ENCODE results near the gene TRABD2B.

TRABD2B gene

DNA sequence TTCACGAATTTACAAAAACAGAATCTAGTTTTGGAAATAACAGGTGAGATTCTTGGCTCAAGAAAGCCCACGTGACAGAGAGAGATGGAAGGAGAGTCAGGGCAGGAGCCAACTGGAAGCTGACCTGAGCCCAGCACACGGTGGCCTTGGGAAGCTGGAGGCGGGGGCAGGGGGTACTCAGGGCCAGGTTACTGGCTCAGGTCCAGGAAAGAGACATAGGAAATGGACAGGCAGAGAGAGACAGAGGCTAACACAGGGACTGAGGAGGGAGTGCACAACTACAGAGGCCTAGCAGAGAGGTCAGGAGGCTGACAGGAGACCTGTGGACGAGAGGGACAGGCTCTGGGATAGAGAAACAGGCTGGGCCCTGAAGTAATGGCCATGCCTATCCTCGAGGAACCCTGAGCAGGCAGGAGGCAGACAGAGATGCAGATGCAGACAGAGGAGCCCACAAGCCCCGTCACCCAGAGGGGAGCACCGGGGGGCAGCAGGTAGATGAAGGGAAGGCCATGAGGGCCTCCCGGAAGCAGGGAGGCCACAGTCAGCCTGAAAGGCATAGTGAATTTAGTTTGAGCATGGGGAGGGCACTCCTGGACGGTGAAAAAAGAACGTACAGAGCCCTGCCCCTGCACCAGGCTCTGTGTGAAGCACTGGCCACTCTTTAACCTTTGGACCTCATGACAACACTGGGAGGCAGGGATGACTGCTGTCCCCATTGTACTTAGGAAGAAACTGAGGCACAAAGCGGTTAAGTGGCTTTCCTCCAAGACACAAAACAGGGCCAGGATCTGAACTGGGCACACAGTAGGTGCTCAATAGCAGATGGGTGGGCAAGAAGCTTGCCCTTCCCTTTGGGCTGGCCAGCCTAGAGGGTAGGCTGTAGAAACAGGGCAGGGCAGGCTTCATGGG is 230.1 kb downstream of the TRABD2B start:
- DNase-seq = no peak

DNA sequence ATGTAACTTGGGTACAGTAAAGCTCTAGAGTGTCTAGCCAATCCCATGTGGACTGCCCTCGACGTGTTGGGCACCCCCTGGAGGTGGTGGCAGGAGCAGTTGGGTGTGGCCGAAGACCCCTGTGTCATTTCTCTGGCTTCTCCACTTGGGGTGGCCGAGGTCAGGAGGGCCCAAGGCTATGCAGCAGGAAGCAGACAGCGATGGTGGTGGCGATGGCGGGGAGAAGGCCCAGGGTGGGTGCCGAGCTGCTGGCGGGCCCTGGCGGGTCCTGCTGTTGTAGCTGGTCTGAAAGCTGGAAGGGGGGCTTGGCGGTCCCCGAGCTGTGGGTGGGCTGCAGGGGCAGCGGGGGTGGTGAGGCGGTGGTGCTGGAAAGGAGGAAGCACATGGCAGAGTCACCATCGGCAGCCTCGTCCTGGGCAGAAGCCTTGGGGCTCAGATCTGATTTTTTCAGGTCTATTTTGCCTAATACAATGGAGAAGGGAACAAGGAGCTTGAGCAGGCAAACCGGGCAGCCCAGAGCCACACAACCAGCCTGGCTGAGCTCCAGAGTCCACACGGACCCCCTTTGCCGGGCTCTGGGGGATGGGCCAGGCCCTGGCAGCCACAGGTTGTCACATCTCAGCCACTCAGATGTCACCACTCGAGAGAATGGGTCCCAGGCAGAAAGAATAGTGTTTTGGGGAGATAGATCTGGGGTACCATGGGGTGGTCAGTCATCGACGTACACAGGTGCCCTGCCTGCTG is 231.3 kb downstream of the TRABD2B start:
- no peak for DNase-seq

DNA sequence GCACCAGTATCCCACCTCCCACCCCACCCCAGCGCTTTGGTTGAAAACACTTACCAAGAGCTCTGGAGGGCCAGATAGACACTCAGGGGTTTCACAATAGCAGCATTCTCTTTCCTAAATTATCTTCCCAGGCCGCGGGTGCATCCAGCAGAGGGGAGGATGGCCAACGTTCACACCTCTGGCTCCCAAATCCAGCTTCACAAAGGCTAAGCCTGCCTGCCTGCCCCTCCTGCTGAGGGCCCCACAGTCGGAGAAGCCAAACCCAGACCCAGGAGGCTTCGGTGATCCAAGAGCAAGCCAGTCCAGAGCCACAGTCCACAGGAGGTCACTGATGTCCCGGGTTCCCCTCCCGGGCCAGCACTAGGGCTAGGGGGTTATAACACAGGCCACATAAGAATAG is 231.9 kb downstream of the TRABD2B start:
- DNase-seq = no peak

DNA sequence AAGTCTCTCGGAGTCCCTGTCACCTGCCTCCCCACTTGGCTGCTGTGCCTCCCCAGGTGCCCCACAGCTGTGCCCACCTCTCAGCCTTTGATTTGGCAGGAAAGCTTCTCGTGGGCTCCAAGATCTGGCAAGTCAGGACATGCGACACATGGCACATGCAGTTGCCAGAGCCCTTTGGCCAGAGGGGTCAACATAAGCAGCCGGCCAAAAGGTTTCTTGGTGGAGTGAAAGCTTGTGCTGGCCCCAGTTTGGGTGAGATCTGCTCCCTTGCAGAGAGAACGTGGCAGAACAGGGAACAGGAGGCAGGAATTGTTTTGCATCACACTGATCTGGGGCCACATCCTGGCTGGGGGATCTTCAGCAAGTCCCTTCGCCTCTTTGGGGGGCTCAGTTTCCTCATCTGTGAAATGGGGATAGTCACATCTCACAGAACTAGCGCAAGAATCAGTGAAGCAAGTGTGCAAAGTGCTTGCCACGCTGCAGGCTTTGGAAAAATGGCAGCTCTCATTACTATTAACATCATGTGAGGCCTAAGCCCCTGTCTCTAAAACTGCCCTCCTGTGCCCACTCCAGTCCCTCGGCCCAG is 232.6 kb downstream of the TRABD2B start:
- no peak for DNase-seq

DNA sequence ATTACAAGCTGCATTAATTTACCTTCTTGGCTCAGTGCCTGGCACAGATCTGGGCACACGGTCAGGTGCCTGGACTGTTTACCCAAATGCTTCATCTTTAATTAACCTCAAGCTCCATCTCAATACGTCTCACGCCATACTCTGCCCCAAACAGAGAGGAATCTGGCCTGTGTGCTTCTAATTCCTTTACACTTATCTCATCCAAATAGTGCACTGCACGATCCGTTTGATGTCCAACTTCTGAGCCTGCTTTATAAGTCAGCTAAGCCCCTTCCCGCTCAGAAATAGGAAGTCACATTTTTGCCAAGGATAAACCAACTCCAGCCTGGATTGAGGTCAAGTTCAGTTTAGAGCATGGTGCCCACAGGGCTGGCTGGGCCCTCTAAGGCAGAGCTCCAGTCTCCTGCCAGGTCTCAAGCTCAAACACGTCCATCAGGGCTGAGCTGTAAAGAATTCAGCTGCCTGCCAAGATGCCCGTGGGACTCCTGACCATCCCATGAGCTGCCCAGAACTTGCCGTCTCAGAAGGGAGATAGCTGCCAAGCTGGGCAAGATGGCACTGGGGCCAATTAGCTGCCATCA is 233.5 kb downstream of the TRABD2B start:
- DNase-seq = no peak

DNA sequence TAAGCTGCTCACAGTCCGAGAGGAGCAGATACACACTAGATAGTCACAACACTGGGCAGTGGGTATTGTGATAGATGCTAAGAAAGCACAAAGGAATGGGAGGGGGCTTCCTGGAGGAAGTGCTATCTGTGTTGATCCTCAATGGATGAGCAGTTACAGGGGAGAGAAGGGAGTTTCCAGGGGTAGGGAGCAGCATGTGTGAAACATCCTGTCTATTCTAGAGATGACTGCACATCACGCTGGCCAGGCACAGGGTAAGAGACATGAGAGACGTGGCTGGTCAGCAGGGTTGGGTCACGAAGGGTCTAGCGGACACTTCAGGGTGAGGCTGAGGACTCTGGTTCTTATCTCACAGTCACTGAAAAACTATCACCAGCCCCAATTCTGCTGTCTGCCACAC is 235.2 kb downstream of the TRABD2B start:
- no peak for DNase-seq

DNA sequence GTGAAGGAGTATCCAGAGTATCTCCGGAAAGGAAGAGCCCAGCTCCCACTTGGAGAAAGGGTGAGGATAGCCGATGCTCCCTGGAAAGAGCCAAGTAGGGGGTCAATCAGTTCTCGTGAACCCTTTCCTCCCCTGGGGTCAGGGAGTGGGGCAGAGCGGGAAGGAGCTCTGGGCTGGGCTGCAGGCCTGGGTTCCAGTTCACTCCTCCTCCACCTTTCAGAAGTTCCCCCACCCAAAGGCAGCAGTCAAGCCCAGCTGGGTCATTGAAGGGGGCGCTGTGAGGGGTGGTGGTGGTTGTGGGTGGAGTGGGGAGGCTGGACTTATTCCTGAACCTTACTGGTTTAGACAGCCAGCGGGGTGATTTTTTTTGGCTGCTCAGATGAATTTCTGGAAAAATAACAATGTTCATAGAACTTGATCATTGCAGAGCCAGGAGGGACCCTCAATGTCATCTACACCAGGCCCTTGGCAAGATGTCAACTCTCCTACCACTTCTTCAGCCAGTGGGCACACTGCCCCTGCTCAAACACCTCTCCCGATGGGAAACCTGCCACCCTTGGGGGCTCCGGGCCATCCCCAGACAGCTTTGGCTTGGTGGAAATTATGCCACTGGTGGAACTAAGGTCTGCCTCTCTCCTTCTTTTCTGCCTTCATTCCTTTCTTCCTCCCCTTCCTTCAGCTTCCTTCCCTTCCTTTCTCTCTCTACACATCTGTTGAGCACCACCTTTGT is 235.8 kb downstream of the TRABD2B start:
- DNase-seq = no peak

DNA sequence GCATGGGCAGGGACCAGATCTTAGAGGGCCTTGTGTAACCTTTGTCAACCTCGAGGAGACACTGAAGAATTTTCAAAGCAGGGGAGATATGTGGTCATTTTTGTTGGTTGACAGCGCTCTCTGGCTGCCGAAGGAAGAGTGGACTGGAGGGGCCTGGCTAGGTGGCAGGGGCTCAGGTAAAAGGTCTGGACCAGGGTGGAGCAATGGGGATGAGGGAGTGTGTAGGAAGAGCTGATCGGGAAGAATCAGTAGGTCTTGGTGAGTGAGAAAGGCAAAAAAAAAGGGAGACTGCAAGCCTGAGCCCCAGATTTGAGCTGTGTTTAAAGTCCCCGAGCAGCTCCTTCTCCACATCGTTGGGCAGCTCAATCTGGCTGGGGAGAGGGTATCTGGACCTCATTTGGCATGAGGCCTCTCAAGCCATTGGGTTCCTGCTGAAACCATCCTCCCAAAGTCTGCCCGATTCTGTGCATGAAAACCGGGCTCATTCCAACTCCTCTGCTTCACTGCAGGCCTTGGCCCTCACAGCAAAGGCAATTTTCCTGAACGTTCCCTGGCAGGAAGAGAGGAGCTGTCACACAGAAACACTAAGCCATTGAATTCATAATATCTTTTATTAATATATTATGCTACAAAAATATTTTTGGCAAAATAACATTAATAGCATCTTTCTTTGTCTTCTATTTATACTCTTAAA is 237.1 kb downstream of the TRABD2B start:
- DNase-seq = no peak

DNA sequence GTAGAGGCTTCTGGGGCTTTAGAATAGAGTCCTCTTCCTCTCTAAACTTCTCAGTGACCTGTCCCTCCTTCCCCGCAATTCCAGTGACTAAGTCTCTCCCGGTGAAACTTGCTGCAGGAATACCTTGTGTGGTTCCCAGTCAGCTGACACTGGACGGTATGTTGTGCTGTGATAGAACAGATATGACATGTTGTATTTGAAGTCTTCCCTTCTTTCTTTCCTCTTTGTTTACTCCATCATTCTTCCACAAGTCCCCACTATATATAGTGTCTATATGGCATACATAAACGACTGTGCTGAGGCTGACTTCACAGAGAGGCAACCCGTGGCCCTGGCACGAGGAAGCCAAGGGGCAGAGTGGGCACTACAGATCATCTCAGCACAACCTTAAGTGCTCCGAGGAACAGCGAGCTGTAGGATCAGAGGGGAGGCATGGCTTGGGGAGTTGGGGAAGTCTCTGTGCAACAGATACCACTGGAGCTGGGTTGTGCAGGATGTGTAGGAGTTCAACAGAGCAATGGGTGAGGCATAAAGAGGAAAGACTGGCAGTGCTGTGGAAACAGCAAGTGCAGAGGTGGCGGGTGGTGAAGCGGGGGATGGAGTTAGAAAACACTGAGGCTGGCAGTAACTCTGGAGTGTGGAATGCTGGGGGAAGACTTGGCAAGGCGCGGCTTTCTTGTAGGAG is 237.8 kb downstream of the TRABD2B start:
- DNase-seq = no peak

DNA sequence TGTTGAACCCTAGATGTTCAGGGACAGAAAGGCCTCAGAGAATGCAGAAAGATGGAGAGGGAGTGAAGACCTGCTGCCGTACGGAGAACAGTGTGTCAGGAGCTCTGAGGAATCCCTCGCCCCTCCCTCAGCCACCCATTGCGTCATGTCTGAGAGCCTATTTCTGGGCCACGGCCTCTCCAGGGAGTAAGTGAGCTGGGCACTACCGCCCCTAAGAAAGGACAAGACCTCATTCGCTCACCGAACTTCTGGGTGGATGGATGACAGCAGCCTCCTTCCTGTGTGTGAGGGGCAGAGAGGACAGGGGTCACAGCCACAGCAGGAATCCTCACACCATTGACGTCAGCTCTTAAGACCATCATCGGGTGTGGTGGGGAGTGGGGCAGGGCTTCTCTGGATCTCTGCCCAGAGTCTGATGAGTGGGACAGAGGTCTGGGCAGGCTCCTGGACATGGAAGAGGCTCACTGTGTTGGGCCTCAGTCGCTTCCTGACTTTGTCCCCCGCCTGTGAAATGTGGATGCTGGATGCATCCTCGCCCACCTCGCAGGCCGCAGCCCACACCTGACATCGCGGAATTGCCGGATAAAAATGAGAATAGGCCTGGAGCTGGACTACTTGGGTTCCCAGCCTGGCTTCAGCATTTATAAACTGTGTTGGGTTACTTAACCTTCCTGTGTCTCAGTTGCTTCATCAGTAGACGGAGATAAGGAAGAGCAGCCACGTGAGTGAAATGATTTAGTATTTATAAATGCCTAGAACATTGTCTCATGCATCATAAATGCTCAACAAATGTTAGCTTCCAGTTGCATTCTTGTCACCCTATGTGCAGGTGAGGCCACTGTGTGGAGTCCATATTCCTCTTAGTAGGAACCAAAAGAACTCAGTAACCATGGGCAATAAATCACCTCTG is 238.6 kb downstream of the TRABD2B start:
- DNase-seq = no peak

DNA sequence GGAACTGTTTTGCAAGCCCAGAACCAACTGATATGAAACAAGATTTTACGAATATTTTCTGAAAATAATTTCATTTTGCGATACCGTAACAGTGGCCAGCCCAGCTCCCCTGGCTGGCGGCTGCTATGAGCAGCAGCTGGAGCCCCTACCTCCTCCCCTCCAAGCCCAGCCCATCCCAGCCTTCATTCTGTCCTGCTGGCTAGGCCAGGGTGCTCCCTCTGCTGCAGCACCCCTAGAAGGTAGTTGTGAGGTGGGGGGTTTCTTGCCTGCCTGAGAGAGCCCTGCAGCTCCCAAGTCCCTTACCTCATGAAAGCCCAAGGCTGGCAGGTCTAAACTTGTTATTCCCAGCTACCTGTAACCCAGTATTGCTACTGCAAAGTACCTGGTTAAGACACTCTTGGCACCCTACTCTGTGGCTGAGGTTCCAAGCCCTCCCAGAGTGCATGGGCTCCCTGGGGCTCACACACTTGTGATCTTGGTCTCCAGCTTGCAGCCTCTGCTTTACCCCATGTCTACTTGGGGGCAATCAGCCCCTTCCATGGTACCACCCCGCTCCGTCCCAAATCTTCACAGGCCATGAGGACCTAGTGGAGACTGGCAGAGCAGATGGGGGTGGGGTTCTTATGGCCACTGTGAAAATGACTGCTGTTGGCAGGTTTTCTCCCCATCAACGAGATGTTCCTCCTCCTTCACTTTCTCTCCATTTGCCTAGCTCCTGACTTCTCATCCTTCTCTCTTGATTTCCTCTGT is 239.8 kb downstream of the TRABD2B start:
- no peak for DNase-seq

DNA sequence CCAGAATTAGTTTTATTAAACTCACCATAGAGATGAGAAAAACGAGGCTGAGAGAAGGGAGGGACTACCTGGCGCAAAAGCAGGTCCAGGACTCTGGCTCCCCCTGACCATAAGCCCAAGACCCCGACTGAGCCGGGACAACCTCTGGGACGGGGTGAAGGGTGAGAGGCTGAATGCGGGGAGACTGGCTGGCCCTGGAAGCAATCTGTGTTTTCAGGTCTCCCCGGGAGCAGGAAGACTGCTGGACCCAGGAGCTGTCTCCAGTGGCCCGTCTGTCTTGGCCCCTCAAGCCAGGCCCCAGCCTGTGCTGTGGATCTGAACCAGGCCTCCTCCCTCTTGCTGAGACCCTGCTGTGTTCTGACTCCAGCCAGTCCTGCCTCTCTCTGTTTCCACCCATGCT is 240.8 kb downstream of the TRABD2B start:
- no peak for DNase-seq

DNA sequence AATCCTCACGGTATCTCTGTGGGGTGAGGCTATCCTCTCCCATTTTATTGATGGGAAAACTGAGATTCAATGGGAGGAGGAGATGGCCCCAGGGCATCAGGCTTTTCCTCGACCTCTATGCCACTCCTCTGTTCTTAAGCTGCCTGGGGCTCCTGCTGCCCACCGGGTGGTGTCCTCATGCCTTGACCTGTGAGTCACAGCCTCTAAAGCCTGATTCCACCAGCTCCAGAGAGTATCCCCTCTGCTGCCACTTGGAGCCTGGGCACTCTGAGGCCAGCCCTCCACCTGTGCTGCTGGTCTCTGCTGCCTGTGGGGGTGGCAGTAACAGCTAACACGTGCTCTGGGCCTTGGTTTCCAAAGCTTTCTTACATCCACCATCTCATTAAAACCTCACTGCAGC is 241.2 kb downstream of the TRABD2B start:
- no peak for DNase-seq

DNA sequence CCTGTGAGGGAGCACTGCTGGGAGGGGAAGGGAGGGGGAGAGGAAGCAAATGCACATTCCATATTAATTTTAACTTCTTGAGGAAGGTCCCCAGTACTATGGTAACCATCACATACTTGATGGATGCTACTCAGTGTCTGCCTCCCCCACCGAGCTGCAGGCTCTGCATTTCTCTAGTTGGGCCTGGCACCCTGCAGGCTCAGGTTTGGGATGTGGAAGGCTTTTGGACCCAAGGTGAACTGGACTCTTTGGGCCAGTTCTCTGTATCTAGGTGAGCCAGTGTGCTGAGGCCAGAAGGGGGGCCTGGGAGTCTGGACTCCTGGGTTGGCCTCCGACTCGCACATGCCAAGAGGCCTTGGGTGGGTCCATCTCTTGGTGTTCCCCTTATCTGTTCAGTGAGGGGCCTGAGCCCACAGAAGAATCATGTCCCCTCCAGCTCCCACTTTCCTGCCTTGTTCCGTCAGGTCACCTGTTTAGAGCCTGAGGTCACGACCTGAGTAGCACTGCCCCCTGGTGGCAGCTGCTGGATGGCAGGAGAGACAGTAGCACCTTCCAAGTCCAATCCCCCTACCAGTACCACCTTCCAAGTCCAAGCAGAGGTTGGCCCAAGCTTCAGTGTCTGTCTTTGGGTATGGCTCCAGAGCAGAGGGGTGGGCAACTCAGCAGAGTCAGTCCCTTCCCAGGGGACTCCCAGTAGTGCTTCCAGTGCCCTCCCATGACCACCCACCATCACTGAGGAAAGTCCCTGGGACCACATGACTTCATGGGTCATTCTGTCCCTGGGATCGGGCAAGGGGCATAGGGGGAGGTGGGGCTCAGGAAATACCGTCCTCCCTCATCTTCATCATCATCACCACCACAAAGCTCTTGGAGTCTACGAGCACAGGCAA is 241.8 kb downstream of the TRABD2B start:
- DNase-seq = peak; percentile 72 to 76

DNA sequence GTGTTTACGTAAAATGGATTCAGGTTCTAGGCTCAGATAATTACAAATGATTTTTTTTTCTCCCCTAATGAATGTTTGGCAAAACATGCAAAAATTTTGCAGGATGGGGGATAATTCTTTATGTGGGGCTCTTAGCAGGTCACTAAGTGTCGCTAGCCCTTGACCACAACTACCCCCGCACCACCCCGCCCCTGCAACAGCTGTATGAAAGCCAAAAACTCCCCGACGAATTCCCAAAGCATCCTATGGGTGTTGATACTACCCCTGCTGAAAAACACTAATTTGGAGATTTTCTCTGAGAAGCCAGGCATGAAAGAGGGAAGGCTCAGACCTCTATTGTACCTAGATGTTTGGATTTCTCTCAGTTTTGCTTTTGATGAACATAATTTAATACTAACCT is 243.0 kb downstream of the TRABD2B start:
- DNase-seq = no peak

DNA sequence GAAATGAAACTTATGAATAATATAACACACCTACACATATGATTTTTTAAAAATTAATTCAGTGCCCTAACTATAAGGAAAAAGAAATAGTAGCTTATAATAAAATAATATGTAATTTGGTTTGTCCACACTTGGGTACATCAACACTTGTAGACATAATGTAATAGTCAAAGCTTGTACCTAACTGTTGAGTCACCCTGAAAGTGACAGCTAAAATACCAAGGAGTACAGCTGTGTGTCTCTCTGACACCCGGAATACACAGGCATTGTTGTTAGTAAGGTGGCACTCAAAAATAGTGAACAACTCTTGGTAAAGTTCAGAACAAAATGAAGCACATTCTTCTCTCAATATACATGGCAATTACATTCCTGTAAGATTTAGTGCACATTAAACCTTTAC is 243.4 kb downstream of the TRABD2B start:
- no peak for DNase-seq

DNA sequence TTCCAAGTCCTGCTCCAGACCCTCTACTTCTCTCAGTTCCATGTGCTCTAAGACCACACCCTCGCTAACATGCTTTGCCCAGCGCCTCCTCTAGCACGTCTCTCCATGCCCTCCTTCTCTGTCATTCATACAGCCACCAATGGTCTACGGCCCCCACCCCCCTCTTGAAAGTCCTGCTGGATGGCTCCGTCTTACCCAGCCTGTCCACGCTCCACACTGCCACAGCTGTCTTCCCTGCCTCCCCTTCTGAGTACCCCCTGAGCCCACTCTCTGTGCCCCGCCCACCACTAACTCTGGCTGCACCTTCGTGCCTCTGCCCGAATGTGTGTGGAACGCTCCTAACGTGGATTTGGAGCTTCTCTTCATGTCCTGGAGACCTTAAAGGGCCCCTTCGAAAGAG is 244.6 kb downstream of the TRABD2B start:
- DNase-seq = no peak

DNA sequence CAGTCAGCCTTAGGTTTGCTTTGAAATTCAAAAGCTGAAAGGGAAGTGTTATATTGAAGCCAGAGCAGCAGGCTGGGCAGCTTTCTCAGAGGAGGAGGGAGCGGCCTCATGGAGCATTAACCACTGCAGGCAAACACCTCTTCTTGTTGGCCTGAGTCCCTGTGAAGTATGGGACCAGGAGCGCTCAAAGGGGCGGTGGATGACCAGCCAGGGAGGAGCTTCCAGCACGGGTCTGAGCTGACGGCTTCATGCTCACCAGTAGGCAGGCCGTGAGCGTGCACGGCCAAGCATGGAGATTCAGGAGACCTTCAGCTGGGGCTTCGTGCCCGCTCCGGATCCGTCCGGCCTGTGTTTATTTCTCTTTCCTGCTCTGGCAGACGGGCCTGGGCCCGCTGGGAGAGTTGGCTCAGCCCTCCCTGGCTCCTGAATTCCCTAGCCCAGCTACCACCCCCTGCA is 245.2 kb downstream of the TRABD2B start:
- no peak for DNase-seq

Data from activated CD4-positive, alpha-beta T cell treated with anti-CD3 and anti-CD28 coated beads, Interleukin-2, amount 50 U/mL, for 48 hours (primary cell).